Right ventricle myocardium superior (tissue), 1 donor: ENCODE results near the gene RPGRIP1L. TPM values are rescaled to one million over a fixed set of nuclear protein-coding genes. Genes with fewer than 3 reads are reported as not detected.
"Not testable (repeated sequence)": the region's sequence is repeated elsewhere in the genome, so short reads cannot be mapped to it uniquely, and the experiment has no call there.

Source experiments
- ATAC-seq: fragments of 200-7000 bp; cut with Tn5 transposase; one replicate; pipeline ENCODE4 v1.9.1; 2020; ENCODE audit warnings: mild to moderate bottlenecking; ENCODE audit not compliant: poor library complexity
- DNase-seq: peaks from one replicate; pipeline ENCODE4 v3.0.0-alpha.2; 2020
- intact Hi-C: fragments of 100-400 bp; cut with DNase I; formaldehyde crosslinking; loops from one replicate; pipeline ENCODE4 v1.11.2; 2022
- total RNA-seq: library from RNA; stranded (reverse); fragmentation: NEBNext Ultra II Directional; extraction: Animal tissue kit (Norgen Biotek cat#: 25700); gene quantifications from one replicate; pipeline ENCODE4 v1.2.1, GENCODE V29; 2021
- donor health status: DM: no; HTN: yes; CAD: no; lungs with severe emphysema.

The RPGRIP1L gene
- total RNA-seq, 1 donor from 2014 or later = 2.0 TPM

- ATAC-seq (peak; percentile 64), DNase-seq (no peak)
- intact Hi-C loops = no loop called here
Observed at GRCh38 chr16:53714205-53715022, 10.8 kb upstream of the RPGRIP1L start.

GRCh38 chr16:53713403-53714204 is 9.9 kb upstream of the RPGRIP1L start:
- intact Hi-C loops = no loop called here
- DNase-seq (no peak), ATAC-seq (no peak)

DNA sequence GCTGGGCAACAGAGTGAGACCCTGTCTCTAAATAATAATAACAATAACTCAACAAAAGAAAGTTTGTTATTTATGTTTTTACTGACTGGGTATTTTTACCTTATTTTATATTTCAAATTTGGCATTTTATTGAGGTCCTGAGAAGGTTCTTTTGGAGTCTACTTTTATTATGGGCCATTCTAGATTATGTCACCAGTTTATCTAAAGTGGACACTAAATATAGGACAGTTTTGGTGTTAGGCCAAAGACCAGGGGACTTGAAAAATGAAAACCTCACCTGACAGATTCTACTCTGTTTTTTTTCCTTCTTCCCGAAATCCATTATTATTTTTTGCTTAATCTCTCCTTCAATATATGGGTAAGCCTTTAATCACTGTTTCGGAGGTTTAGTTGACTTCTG is 8.4 kb upstream of the RPGRIP1L start:
- ATAC-seq = peak; percentile 63
- intact Hi-C loops = no loop called here
- DNase-seq = no peak

GRCh38 chr16:53711390-53711789 is 7.7 kb upstream of the RPGRIP1L start:
- ATAC-seq = no peak
- intact Hi-C loops = no loop called here

GRCh38 chr16:53708490-53708889 is 4.8 kb upstream of the RPGRIP1L start:
- DNase-seq = no peak
- no peak for ATAC-seq
- intact Hi-C loops = no loop called here

More at GRCh38 chr16:53711390-53711789, 7.7 kb upstream of the RPGRIP1L start:
- no peak for DNase-seq

- no peak for DNase-seq
- intact Hi-C loops = no loop called here
- no peak for ATAC-seq
Observed at GRCh38 chr16:53707671-53708070, 4.0 kb upstream of the RPGRIP1L start.

- ATAC-seq (no peak), DNase-seq (no peak)
- intact Hi-C loops = no loop called here
Observed at GRCh38 chr16:53704445-53704813, 770 bp upstream of the RPGRIP1L start.

GRCh38 chr16:53698271-53698670 is 5.4 kb downstream of the RPGRIP1L start:
- DNase-seq, intact Hi-C loops, ATAC-seq: not testable (repeated sequence)

DNA sequence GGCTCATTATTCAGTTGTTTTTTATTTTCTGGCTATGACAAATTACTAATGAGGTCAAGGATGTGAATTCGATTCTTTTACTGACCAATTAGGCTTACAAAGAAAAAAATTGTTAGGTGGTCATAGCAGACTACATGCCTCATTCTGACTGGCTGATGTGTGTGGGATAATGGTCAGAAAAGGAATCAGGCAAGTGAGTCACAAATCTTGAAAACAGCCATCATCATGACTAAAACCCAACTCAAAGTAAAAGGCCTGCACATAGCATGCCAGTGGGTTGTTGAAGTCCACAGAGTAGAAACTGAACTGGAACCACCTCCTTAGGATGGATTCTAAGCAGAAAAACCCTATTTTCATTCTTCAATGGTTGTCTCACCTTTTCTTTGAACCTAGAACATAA is 8.6 kb downstream of the RPGRIP1L start:
- ATAC-seq = no peak
- no peak for DNase-seq
- intact Hi-C loops = no loop called here

GRCh38 chr16:53693320-53693719 is 10.3 kb downstream of the RPGRIP1L start:
- intact Hi-C loops = no loop called here
- ATAC-seq = no peak
- DNase-seq = no peak

GRCh38 chr16:53692146-53692545 is 11.5 kb downstream of the RPGRIP1L start:
- no peak for DNase-seq
- intact Hi-C loops = no loop called here
- ATAC-seq = no peak

- intact Hi-C loops = no loop called here
- no peak for DNase-seq
- no peak for ATAC-seq
Observed at GRCh38 chr16:53690771-53691170, 12.9 kb downstream of the RPGRIP1L start.

- ATAC-seq = no peak
- no peak for DNase-seq
- intact Hi-C loops = no loop called here
Observed at GRCh38 chr16:53689636-53690035, 14.0 kb downstream of the RPGRIP1L start.

- DNase-seq = no peak
- ATAC-seq = no peak
- intact Hi-C loops = no loop called here
Observed at GRCh38 chr16:53686710-53687109, 16.9 kb downstream of the RPGRIP1L start.

DNA sequence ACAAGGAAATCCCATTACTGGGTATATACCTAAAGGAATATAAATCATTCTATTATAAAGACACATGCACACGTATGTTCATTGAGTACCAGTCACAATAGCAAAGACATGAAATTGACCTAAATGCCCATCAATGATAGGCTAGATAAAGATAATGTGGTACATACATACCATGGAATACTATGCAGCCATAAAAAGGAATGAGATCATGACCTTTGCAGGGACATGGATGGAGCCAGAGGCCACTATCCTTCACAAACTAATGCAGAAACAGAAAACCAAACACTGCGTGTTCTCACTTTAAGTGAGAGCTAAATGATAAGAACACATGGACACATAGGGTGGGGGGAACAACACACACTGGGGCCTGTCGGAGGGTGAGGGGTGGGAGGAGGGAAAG is 18.3 kb downstream of the RPGRIP1L start:
- ATAC-seq, DNase-seq, intact Hi-C loops: not testable (repeated sequence)

- intact Hi-C loops = no loop called here
- no peak for ATAC-seq
- DNase-seq = no peak
Observed at GRCh38 chr16:53681354-53681753, 22.3 kb downstream of the RPGRIP1L start.

DNA sequence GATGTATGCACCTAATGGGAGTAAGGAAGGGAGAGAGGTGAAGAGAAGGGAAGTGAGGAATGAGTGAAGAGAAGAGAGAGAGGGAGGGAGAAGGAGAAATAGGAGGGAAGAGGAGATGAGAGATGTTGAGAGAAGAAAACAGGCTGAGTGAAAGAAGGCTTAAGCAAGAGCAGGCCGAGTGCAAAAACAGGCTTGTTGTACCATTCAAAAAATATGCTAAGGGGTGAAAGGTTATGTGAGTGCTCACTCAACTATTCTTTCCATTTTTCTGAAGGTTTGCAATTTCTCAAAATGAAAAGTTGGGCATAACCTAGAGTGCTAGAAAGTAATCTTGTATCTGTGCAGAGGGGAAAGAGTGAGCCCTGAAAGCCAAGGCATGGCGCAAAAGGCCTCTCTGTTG is 22.9 kb downstream of the RPGRIP1L start:
- DNase-seq (no peak), ATAC-seq (no peak)
- intact Hi-C loops = no loop called here

DNA sequence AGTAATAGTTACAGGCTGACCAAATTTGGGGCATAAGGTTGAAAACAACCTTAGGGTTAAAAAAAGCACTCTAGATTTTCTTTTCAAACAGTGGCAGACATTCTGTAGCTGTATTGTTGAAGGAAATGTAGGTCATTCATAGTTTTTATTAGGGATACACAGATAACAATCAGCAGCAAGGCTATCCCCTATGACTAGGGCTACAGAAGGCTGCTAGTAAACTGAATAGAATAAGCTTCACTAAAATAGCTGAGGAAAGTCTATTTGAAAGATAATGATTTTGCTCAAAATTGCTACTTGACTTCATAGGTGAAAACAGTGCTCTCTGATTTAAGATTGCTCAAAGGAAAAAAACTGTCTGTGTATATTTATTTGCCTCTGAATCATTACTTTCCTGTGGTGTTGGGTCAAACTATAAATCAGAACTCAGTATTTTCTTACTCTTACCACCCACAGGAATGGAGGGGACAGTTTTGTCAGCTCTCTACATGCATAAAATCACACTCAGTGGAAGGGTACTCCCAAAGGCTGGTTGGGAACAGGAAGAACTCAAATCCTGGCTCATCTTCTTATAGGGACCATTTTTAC is 24.8 kb downstream of the RPGRIP1L start:
- ATAC-seq (no peak), DNase-seq (no peak)
- intact Hi-C loops = no loop called here

GRCh38 chr16:53678155-53678554 is 25.5 kb downstream of the RPGRIP1L start:
- intact Hi-C loops = no loop called here
- DNase-seq (no peak), ATAC-seq (no peak)

DNA sequence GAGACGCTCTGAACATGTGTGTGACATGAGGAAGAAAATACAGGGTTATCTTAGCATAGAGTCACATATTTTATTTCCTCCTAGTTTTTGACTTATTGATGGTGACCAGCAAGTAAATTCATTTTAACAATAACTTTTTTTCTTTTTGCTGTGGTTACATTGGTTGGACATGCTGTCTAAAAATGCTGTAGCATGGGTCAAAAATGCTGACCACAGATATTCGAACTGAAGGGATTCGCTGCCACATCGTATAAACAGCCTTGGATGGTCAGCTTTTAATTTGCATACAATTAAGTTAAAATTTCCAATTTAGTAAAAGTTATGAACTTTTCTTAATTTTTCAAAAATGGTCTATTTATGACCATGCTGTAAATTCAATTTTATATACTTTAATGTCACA is 30.5 kb downstream of the RPGRIP1L start:
- DNase-seq (no peak), ATAC-seq (no peak)
- intact Hi-C loops = no loop called here
